ENCODE data around the gene SLC8B1.

The SLC8B1 gene

GRCh38 chr12:113266106-113266895 lies 68.6 kb downstream of the SLC8B1 start:
- Histone ChIP-seq H3K27me3 (ENCODE audit: insufficient read depth, low read depth, severe bottlenecking) (no peaks in the 10 kb centered on the region), H3K9me3 (ENCODE audit: severe bottlenecking) (no peaks in the 10 kb centered on the region), H3K36me3 (no peaks in the 10 kb centered on the region), H3K4me3 (ENCODE audit: low read depth, low read length) (no peak overlapping the region), H3K27ac (no peak overlapping the region)
- DNase-seq: no peak
- TF ChIP-seq CTCF (IDR thresholded peaks at IDR 0.05; ENCODE audit: low read depth, low read length): no peak

DNA sequence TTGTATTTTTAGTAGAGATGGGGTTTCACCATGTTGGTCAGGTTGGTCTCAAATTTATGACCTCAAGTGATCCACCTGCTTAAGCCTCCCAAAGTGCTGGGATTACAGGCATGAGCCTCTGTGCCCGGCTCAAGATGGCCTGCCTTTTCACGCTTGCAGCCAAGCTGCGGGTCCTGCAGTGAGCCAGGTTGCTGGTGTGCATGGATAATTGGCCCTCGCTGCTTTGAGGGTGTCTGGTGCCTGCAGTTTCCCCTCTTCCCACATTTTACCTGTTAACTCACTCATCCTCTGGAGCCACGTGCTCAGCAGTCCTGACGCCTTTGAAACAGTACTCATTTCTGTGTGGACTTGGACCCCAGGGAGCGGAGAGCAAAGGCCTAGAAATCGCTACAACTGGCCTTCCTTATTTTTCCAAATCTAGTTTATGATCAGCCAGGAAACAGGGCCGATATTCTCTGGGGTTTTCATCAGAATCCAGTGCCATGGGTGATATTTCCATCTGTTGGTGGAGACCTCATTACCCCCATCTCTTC lies 71.4 kb downstream of the SLC8B1 start:
- Histone ChIP-seq H3K4me3 (ENCODE audit: low read depth, low read length) (no peak overlapping the region), H3K9me3 (ENCODE audit: severe bottlenecking) (no peaks in the 10 kb centered on the region), H3K27ac (no peak overlapping the region), H3K27me3 (ENCODE audit: insufficient read depth, low read depth, severe bottlenecking) (no peaks in the 10 kb centered on the region), H3K36me3 (no peaks in the 10 kb centered on the region)
- no peak for TF ChIP-seq CTCF (IDR thresholded peaks at IDR 0.05; ENCODE audit: low read depth, low read length)
- DNase-seq: peak; percentile 45

DNA sequence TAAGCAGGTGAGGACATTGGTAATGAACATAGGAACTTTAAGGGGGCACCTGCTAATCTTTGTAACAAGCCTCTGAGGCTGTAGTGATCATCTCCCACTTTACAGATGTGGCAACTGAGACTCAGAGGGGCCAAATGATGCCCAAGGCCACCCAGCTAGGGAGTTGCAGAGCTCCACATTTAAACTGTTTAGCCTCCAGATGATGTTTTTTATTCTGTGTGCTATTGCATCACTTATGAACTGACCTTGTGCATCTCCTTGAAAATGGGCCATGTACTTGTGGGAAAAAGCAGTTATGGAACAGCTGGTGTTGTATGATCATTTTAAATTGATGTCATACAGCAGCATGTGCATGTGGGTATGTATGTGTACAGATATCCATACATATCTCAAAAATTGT lies 72.2 kb downstream of the SLC8B1 start:
- H3K9me3 ChIP-seq (ENCODE audit: severe bottlenecking): no peaks in the 10 kb centered on the region
- no peak for TF ChIP-seq CTCF (IDR thresholded peaks at IDR 0.05; ENCODE audit: low read depth, low read length)
- no peak overlapping the region for H3K27ac ChIP-seq
- no peaks in the 10 kb centered on the region for H3K27me3 ChIP-seq (ENCODE audit: insufficient read depth, low read depth, severe bottlenecking)
- no peak for DNase-seq
- no peaks in the 10 kb centered on the region for H3K36me3 ChIP-seq
- H3K4me3 ChIP-seq (ENCODE audit: low read depth, low read length): no peak overlapping the region

- Histone ChIP-seq H3K9me3 (ENCODE audit: severe bottlenecking) (no peaks in the 10 kb centered on the region), H3K4me3 (ENCODE audit: low read depth, low read length) (no peak overlapping the region), H3K27me3 (ENCODE audit: insufficient read depth, low read depth, severe bottlenecking) (no peaks in the 10 kb centered on the region), H3K27ac (no peak overlapping the region), H3K36me3 (no peaks in the 10 kb centered on the region)
- no peak for DNase-seq
- no peak for TF ChIP-seq CTCF (IDR thresholded peaks at IDR 0.05; ENCODE audit: low read depth, low read length)
Observed at GRCh38 chr12:113261847-113262470, 73.0 kb downstream of the SLC8B1 start.

- Histone ChIP-seq H3K27ac (no peak overlapping the region), H3K4me3 (ENCODE audit: low read depth, low read length) (no peak overlapping the region), H3K9me3 (ENCODE audit: severe bottlenecking) (no peaks in the 10 kb centered on the region), H3K27me3 (ENCODE audit: insufficient read depth, low read depth, severe bottlenecking) (no peaks in the 10 kb centered on the region), H3K36me3 (no peaks in the 10 kb centered on the region)
- TF ChIP-seq CTCF (IDR thresholded peaks at IDR 0.05; ENCODE audit: low read depth, low read length): no peak
- no peak for DNase-seq
Observed at GRCh38 chr12:113260636-113261300, 74.1 kb downstream of the SLC8B1 start.
